Neural cell (in vitro differentiated cells): Measurements from ENCODE around the gene MRGPRE. TPM values are rescaled to one million over a fixed set of nuclear protein-coding genes. Genes with fewer than 3 reads are reported as not detected.

ENCODE experiments used
- H2AFZ ChIP-seq: fragments of 200-600, 300-800 bp; sonication (generic), shearing (Covaris generic); 2 replicates; pipeline ENCODE4 v1.6.0; 2014; ENCODE audit warnings: low read depth, mild to moderate bottlenecking, antibody characterized with exemption, low read length, moderate library complexity
- H3F3A ChIP-seq: fragments of 200-600 bp; shearing (Covaris generic); 2 replicates; pipeline ENCODE4 v1.6.1; 2016; ENCODE audit warnings: mild to moderate bottlenecking, moderate library complexity, mixed read lengths, antibody characterized with exemption, low read length; ENCODE audit not compliant: insufficient read depth, poor library complexity, severe bottlenecking
- H3K27ac ChIP-seq: fragments of 200-600, 300-800 bp; sonication (generic), shearing (Covaris generic); 2 replicates; pipeline ENCODE4 v1.5.1; 2014; ENCODE audit warnings: mild to moderate bottlenecking, low read length, moderate library complexity
- H3K27me3 ChIP-seq: fragments of 300-800, 200-600 bp; sonication (generic), shearing (Covaris generic); 2 replicates; pipeline ENCODE4 v1.6.0; 2014; ENCODE audit warnings: mild to moderate bottlenecking, low read depth, low read length, moderate library complexity; ENCODE audit not compliant: insufficient read depth
- H3K36me3 ChIP-seq: fragments of 300-800, 200-600 bp; sonication (generic), shearing (Covaris generic); 2 replicates; pipeline ENCODE4 v1.5.1; 2014; ENCODE audit warnings: mild to moderate bottlenecking, antibody characterized with exemption, low read length, moderate library complexity; ENCODE audit not compliant: insufficient read depth
- H3K4me2 ChIP-seq: fragments of 300-800, 200-600 bp; sonication (generic), shearing (Covaris generic); 2 replicates; pipeline ENCODE4 v1.6.0; 2014; ENCODE audit warnings: mild to moderate bottlenecking, low read length
- H3K4me3 ChIP-seq: fragments of 300-800, 200-600 bp; sonication (generic), shearing (Covaris generic); 2 replicates; pipeline ENCODE4 v1.5.1; 2014; ENCODE audit warnings: mild to moderate bottlenecking, low read length, moderate library complexity
- H3K79me2 ChIP-seq: fragments of 200-600 bp; shearing (Covaris generic); replicated peaks from 2 replicates; pipeline ENCODE4 v1.6.0; 2014; ENCODE audit warnings: mild to moderate bottlenecking, low read length, moderate library complexity; ENCODE audit not compliant: insufficient read depth
- H3K9ac ChIP-seq: fragments of 300-800, 200-600 bp; sonication (generic), shearing (Covaris generic); 2 replicates; pipeline ENCODE4 v1.6.1; 2016; ENCODE audit warnings: mild to moderate bottlenecking, low read length, mixed read lengths
- H3K9me2 ChIP-seq: fragments of 200-600 bp; shearing (Covaris generic); 2 replicates; pipeline ENCODE4 v1.6.1; 2016; ENCODE audit warnings: mild to moderate bottlenecking, low read length, mixed read lengths; ENCODE audit not compliant: insufficient read depth
- H3K9me3 ChIP-seq: fragments of 200-600, 300-800 bp; sonication (generic), shearing (Covaris generic); 2 replicates; pipeline ENCODE4 v1.6.1; 2016; ENCODE audit warnings: mild to moderate bottlenecking, mixed run types, low read length, moderate library complexity, mixed read lengths
- H4K20me1 ChIP-seq: fragments of 200-600 bp; shearing (Covaris generic); 2 replicates; pipeline ENCODE4 v1.6.1; 2016; ENCODE audit warnings: mild to moderate bottlenecking, mixed run types; ENCODE audit not compliant: insufficient read depth
- EP300 ChIP-seq: fragments of 450-650 bp; conservative IDR thresholded peaks from 2 replicates; pipeline ENCODE4 v1.6.1; 2014; ENCODE audit warnings: antibody characterized with exemption, mild to moderate bottlenecking, moderate library complexity; ENCODE audit not compliant: poor library complexity, severe bottlenecking
- EZH2 ChIP-seq: fragments of 200-600, 300-800 bp; shearing (Covaris generic), sonication (generic); IDR thresholded peaks from 2 replicates; pipeline ENCODE4 v1.6.1; 2014; ENCODE audit warnings: antibody characterized with exemption, low read length, borderline replicate concordance, mild to moderate bottlenecking; ENCODE audit not compliant: insufficient read depth, poor library complexity, severe bottlenecking
- MXI1 ChIP-seq: fragments of 450-650 bp; conservative IDR thresholded peaks from 2 replicates; pipeline ENCODE4 v1.6.1; 2014; ENCODE audit warnings: antibody characterized with exemption, mild to moderate bottlenecking; ENCODE audit not compliant: poor library complexity, severe bottlenecking
- POLR2AphosphoS5 ChIP-seq: IDR thresholded peaks from 2 replicates; pipeline ENCODE4 v1.6.1; 2012
- RAD21 ChIP-seq: fragments of 450-650 bp; conservative IDR thresholded peaks from 2 replicates; pipeline ENCODE4 v1.6.1; 2014; ENCODE audit warnings: antibody characterized with exemption, mild to moderate bottlenecking, moderate library complexity
- SMC3 ChIP-seq: fragments of 450-650 bp; conservative IDR thresholded peaks from 2 replicates; pipeline ENCODE4 v1.6.1; 2014; ENCODE audit warnings: antibody characterized with exemption, mild to moderate bottlenecking, moderate library complexity; ENCODE audit not compliant: poor library complexity
- TAF1 ChIP-seq: IDR thresholded peaks from 2 replicates; pipeline ENCODE4 v1.6.1; 2012; ENCODE audit warnings: low read depth
- polyA plus RNA-seq: library from polyadenylated mRNA; depleted of rRNA; stranded (reverse); fragments of >200 nt; gene quantifications from 2 replicates; pipeline ENCODE4 v1.2.3, GENCODE V29; 2014
- TF ChIP-seq, protein P1 (sequence below): fragments of 450-650 bp; IDR thresholded peaks from 2 replicates; pipeline ENCODE4 v1.5.1; 2014; ENCODE audit warnings: antibody characterized with exemption, mild to moderate bottlenecking, moderate library complexity; ENCODE audit not compliant: poor library complexity, severe bottlenecking
- TF ChIP-seq, protein P2 (sequence below): IDR thresholded peaks from 2 replicates; pipeline ENCODE4 v1.6.1; 2012; ENCODE audit warnings: borderline replicate concordance

Gene MRGPRE
- polyA plus RNA-seq, 1 donor from 2014 or later = 0.28 TPM

DNA sequence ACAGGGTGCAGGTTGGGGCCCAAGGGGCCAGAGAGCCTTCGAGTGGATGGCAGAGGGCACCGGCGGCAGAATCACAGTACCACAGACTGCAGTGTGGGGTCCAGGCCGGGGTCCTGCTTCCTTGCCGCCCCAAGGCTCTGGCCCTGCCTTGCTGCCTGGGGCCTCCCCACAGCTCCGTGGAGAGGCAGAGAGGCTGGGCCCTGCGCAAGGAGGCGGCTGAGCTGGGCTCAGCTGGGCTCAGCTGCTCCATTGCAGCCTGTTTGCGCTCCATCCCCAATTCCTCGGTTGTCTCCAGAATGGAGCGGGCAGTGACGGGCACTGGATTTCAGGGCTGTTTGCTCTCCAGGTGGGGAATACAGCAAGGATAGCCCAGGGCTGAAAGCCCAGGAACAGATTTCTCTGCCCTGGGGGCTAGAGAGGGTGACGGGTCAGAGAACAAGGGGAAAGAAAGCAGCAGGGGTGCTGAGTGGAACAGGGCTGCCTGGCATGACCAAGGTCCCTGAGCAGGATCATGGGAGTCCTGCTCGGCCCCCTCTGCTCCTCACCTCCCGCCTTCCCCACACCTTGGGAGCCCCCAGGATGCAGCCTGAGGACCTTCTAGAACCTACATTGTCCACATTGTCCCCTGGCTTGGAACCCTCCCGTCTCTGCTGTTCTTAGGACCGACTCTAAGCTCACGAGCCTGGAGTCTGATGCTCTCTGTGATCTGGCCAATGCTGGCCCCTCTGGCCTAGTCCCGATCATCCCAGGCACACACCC, 32.5 kb downstream of the MRGPRE start:
- H4K20me1 ChIP-seq = no peaks in the 10 kb centered on the region
- H3F3A ChIP-seq = no peaks in the 10 kb centered on the region
- no peaks in the 10 kb centered on the region for H3K36me3 ChIP-seq
- H3K9me2 ChIP-seq = no peaks in the 10 kb centered on the region
- H3K4me3 ChIP-seq = no peak overlapping the region
- H2AFZ ChIP-seq = no peak overlapping the region
- no peaks in the 10 kb centered on the region for H3K79me2 ChIP-seq
- H3K27me3 ChIP-seq = peaks cover 25% of the 10 kb centered on the region
- TF ChIP-seq MXI1 = no peak
- no peak for TF ChIP-seq RAD21
- no peak for TF ChIP-seq EZH2
- TF ChIP-seq, protein P1, sequence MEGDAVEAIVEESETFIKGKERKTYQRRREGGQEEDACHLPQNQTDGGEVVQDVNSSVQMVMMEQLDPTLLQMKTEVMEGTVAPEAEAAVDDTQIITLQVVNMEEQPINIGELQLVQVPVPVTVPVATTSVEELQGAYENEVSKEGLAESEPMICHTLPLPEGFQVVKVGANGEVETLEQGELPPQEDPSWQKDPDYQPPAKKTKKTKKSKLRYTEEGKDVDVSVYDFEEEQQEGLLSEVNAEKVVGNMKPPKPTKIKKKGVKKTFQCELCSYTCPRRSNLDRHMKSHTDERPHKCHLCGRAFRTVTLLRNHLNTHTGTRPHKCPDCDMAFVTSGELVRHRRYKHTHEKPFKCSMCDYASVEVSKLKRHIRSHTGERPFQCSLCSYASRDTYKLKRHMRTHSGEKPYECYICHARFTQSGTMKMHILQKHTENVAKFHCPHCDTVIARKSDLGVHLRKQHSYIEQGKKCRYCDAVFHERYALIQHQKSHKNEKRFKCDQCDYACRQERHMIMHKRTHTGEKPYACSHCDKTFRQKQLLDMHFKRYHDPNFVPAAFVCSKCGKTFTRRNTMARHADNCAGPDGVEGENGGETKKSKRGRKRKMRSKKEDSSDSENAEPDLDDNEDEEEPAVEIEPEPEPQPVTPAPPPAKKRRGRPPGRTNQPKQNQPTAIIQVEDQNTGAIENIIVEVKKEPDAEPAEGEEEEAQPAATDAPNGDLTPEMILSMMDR = no peak
- no peak for TF ChIP-seq SMC3
- TF ChIP-seq EP300 = no peak
- no peak for TF ChIP-seq POLR2AphosphoS5
- no peak for TF ChIP-seq TAF1
- TF ChIP-seq, protein P2, sequence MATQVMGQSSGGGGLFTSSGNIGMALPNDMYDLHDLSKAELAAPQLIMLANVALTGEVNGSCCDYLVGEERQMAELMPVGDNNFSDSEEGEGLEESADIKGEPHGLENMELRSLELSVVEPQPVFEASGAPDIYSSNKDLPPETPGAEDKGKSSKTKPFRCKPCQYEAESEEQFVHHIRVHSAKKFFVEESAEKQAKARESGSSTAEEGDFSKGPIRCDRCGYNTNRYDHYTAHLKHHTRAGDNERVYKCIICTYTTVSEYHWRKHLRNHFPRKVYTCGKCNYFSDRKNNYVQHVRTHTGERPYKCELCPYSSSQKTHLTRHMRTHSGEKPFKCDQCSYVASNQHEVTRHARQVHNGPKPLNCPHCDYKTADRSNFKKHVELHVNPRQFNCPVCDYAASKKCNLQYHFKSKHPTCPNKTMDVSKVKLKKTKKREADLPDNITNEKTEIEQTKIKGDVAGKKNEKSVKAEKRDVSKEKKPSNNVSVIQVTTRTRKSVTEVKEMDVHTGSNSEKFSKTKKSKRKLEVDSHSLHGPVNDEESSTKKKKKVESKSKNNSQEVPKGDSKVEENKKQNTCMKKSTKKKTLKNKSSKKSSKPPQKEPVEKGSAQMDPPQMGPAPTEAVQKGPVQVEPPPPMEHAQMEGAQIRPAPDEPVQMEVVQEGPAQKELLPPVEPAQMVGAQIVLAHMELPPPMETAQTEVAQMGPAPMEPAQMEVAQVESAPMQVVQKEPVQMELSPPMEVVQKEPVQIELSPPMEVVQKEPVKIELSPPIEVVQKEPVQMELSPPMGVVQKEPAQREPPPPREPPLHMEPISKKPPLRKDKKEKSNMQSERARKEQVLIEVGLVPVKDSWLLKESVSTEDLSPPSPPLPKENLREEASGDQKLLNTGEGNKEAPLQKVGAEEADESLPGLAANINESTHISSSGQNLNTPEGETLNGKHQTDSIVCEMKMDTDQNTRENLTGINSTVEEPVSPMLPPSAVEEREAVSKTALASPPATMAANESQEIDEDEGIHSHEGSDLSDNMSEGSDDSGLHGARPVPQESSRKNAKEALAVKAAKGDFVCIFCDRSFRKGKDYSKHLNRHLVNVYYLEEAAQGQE = no peak
- H3K9ac ChIP-seq = no peak overlapping the region
- no peak overlapping the region for H3K27ac ChIP-seq
- no peak overlapping the region for H3K4me2 ChIP-seq
- H3K9me3 ChIP-seq = no peaks in the 10 kb centered on the region

- Histone ChIP-seq H3K27me3 (peaks cover 21% of the 10 kb centered on the region), H3K9me3 (no peaks in the 10 kb centered on the region), H4K20me1 (no peaks in the 10 kb centered on the region), H2AFZ (no peak overlapping the region), H3F3A (no peaks in the 10 kb centered on the region), H3K4me2 (no peak overlapping the region), H3K9me2 (no peaks in the 10 kb centered on the region), H3K27ac (no peak overlapping the region), H3K9ac (no peak overlapping the region), H3K36me3 (no peaks in the 10 kb centered on the region), H3K4me3 (no peak overlapping the region), H3K79me2 (no peaks in the 10 kb centered on the region)
- TF ChIP-seq EZH2 (no peak), EP300 (no peak), MXI1 (no peak), SMC3 (no peak), RAD21 (no peak), POLR2AphosphoS5 (no peak), TAF1 (no peak)
- TF ChIP-seq, protein P2 = no peak
- TF ChIP-seq, protein P1 = no peak
These were observed 33.4 kb downstream of the MRGPRE start for GRCh38 chr11:3198815-3199214.
